Psoas muscle (tissue), 8 donors: ENCODE results near the gene FIG4. TPM values are rescaled to one million over a fixed set of nuclear protein-coding genes. Genes with fewer than 3 reads are reported as not detected.
"Not testable (repeated sequence)": the region's sequence is repeated elsewhere in the genome, so short reads cannot be mapped to it uniquely, and the experiment has no call there.

Source experiments
- ATAC-seq, 4 donors: fragments of 200-7000 bp; cut with Tn5 transposase; one replicate each; pipeline ENCODE4 v1.9.1; 2020; ENCODE audit warnings: moderate library complexity in 3 of 4, mild to moderate bottlenecking in 2 of 4
- DNase-seq, 2 donors: peaks; one replicate each; pipeline ENCODE4 v3.0.0-alpha.2; 2020
- H3K27ac ChIP-seq: fragments of 200-600 bp; one replicate; pipeline ENCODE4 v1.8.0; 2022
- H3K27me3 ChIP-seq, 3 donors: fragments of 200-600 bp in 1 of 3; one replicate each; pipeline versions ENCODE4 v1.6.1 to v1.8.0; 2013 to 2022; ENCODE audit warnings: low read length in 2 of 3, mild to moderate bottlenecking in 2 of 3, moderate library complexity in 1 of 3; ENCODE audit not compliant: insufficient read depth in 3 of 3
- H3K36me3 ChIP-seq, 2 donors: fragments of 200-600 bp in 1 of 2; one replicate each; pipeline versions ENCODE4 v1.6.1 to v1.8.0; 2013 to 2022; ENCODE audit warnings: low read depth in 1 of 2, mild to moderate bottlenecking in 1 of 2, moderate library complexity in 1 of 2; ENCODE audit not compliant: insufficient read depth in 1 of 2
- H3K4me1 ChIP-seq: fragments of 200-600 bp; one replicate; pipeline ENCODE4 v1.8.0; 2022
- H3K4me3 ChIP-seq: fragments of 200-600 bp; one replicate; pipeline ENCODE4 v1.8.0; 2022; ENCODE audit warnings: mild to moderate bottlenecking
- H3K9me3 ChIP-seq: fragments of 200-600 bp; one replicate; pipeline ENCODE4 v1.8.0; 2022
- CTCF ChIP-seq: fragments of 200-600 bp; IDR thresholded peaks from one replicate; pipeline ENCODE4 v1.8.0; 2022; ENCODE audit warnings: antibody characterized with exemption
- WGBS, 3 donors: extraction: QIAGEN DNeasy Blood & Tissue Kit; methylation state at CpG; one replicate each; pipeline versions ENCODE4 v1.1.6 to v1.1.7; 2013; 5-methylcytosine and 5-hydroxymethylcytosine counted together
- intact Hi-C, 2 donors: fragments of 100-400 bp; cut with DNase I; formaldehyde crosslinking; loops; one replicate each; pipeline versions ENCODE4 v1.11.0 to v1.14.2; 2022
- polyA plus RNA-seq, 3 donors: library from polyadenylated mRNA; stranded (reverse); fragments of 200-250 nt; gene quantifications; one replicate each; pipeline ENCODE4 v1.2.3, GENCODE V29; 2013
- total RNA-seq, 4 donors: library from RNA; stranded (reverse); fragmentation: NEBNext Ultra II Directional in 2 of 4; extraction: Animal tissue kit (Norgen Biotek cat#: 25700) in 2 of 4; gene quantifications; one replicate each; pipeline versions ENCODE4 v1.2.1 to v1.2.4, GENCODE V29; 2021 to 2023
- donor health status: healthy with polysubstance abuse.
- donor health status: DM: no; HTN: no; CAD: no; lungs with moderate emphysema.
- donor health status: Bipolar disorder and iron deficiency.
- donor health status: healthy.
- donor health status: DM: yes; HTN: yes; CAD: no.
- donor health status: DM: no; HTN: no; CAD: no.
- donor health status: DM: no; HTN: no; CAD: no.
- donor health status: DM: yes; HTN: yes; CAD: no.

Gene FIG4
- total and polyA plus RNA-seq, 7 donors: 5.8 to 12.5 (median 8.6) TPM

- Histone ChIP-seq H3K9me3 (no peaks in the 10 kb centered on the region), H3K4me3 (no peak overlapping the region), H3K36me3 (peaks cover 0 to 18% of the 10 kb centered on the region in 2 donors), H3K4me1 (no peaks in the 10 kb centered on the region), H3K27ac (no peak overlapping the region), H3K27me3 (no peaks in the 10 kb centered on the region)
- intact Hi-C loops: no loop called here
- TF ChIP-seq CTCF: no peak
- DNase-seq (no peak), ATAC-seq (no peak)
- WGBS, 3 donors: 70 to 81% (median 79%) methylated on average over 6 of the region's 6 CpGs
Observed at GRCh38 chr6:109824105-109824504, 133.0 kb downstream of the FIG4 start.

- no peak for TF ChIP-seq CTCF
- ATAC-seq (no peak), DNase-seq (no peak)
- Histone ChIP-seq H3K27ac (no peak overlapping the region), H3K4me3 (no peak overlapping the region), H3K27me3 (no peaks in the 10 kb centered on the region), H3K4me1 (no peaks in the 10 kb centered on the region), H3K9me3 (no peaks in the 10 kb centered on the region), H3K36me3 (peaks cover 0 to 18% of the 10 kb centered on the region in 2 donors)
- WGBS, 3 donors: 95 to 100% (median 96%) methylated on average over 2 of the region's 2 CpGs
- intact Hi-C loops: no loop called here
Observed at GRCh38 chr6:109826551-109826950, 135.5 kb downstream of the FIG4 start.

GRCh38 chr6:109831352-109831751, 140.3 kb downstream of the FIG4 start:
- ATAC-seq, H3K36me3 ChIP-seq, H3K27me3 ChIP-seq, H3K4me3 ChIP-seq, H3K27ac ChIP-seq, intact Hi-C loops, H3K4me1 ChIP-seq, H3K9me3 ChIP-seq, DNase-seq: not testable (repeated sequence)

GRCh38 chr6:109834131-109834530, 143.0 kb downstream of the FIG4 start:
- 39 to 56% (median 42%) methylated on average over 3 of the region's 3 CpGs for WGBS, 3 donors
- Histone ChIP-seq H3K36me3 (no peaks in the 10 kb centered on the region), H3K27ac (no peak overlapping the region), H3K4me1 (no peaks in the 10 kb centered on the region), H3K4me3 (no peak overlapping the region), H3K9me3 (no peaks in the 10 kb centered on the region), H3K27me3 (no peaks in the 10 kb centered on the region)
- intact Hi-C loops: no loop called here
- DNase-seq (no peak), ATAC-seq (no peak)
- no peak for TF ChIP-seq CTCF

- Histone ChIP-seq H3K27ac (no peak overlapping the region), H3K4me1 (no peaks in the 10 kb centered on the region), H3K36me3 (no peaks in the 10 kb centered on the region), H3K9me3 (no peaks in the 10 kb centered on the region), H3K27me3 (no peaks in the 10 kb centered on the region), H3K4me3 (no peak overlapping the region)
- no peak for ATAC-seq
- WGBS, 3 donors: 85 to 90% (median 86%) methylated on average over 7 of the region's 7 CpGs
- TF ChIP-seq CTCF: no peak
- no peak for DNase-seq
- intact Hi-C loops: no loop called here
Observed at GRCh38 chr6:109834595-109835437, 143.7 kb downstream of the FIG4 start.
